ENCODE data around the gene MBNL1.
A peak's percentile ranks its signal among the peaks of the same experiment; 100 is the strongest.
"Not testable (repeated sequence)": the region's sequence is repeated elsewhere in the genome, so short reads cannot be mapped to it uniquely, and the experiment has no call there.

MBNL1 gene

GRCh38 chr3:152359385-152360248 lies 90.9 kb downstream of the MBNL1 start:
- H3K4me3 ChIP-seq (ENCODE audit: low read length), result no peak overlapping the region
- no peaks in the 10 kb centered on the region for H3K27me3 ChIP-seq (ENCODE audit: control insufficient read depth, insufficient read depth, low read length)
- no peak overlapping the region for H3K4me2 ChIP-seq (ENCODE audit: low read length)
- no peak overlapping the region for H3K9ac ChIP-seq (ENCODE audit: low read depth, low read length)
- H3K4me1 ChIP-seq (ENCODE audit: control insufficient read depth, insufficient read depth, low read length), result peaks cover 53% of the 10 kb centered on the region
- H3K36me3 ChIP-seq (ENCODE audit: insufficient read depth, low read length), result peaks cover 4% of the 10 kb centered on the region
- H3K9me3 ChIP-seq (replicated peaks; ENCODE audit: low read length), result no peaks in the 10 kb centered on the region

GRCh38 chr3:152360302-152360701 lies 91.6 kb downstream of the MBNL1 start:
- Histone ChIP-seq H3K9me3 (replicated peaks; ENCODE audit: low read length) (no peaks in the 10 kb centered on the region), H3K27me3 (ENCODE audit: control insufficient read depth, insufficient read depth, low read length) (no peaks in the 10 kb centered on the region), H3K4me1 (ENCODE audit: control insufficient read depth, insufficient read depth, low read length) (peaks cover 48% of the 10 kb centered on the region), H3K36me3 (ENCODE audit: insufficient read depth, low read length) (peaks cover 7% of the 10 kb centered on the region), H3K4me3 (ENCODE audit: low read length) (no peak overlapping the region), H3K4me2 (ENCODE audit: low read length) (no peak overlapping the region), H3K9ac (ENCODE audit: low read depth, low read length) (no peak overlapping the region)

GRCh38 chr3:152360966-152361365 lies 92.2 kb downstream of the MBNL1 start:
- no peak overlapping the region for H3K9ac ChIP-seq (ENCODE audit: low read depth, low read length)
- H3K27me3 ChIP-seq (ENCODE audit: control insufficient read depth, insufficient read depth, low read length), result no peaks in the 10 kb centered on the region
- H3K4me3 ChIP-seq (ENCODE audit: low read length), result no peak overlapping the region
- peaks cover 45% of the 10 kb centered on the region for H3K4me1 ChIP-seq (ENCODE audit: control insufficient read depth, insufficient read depth, low read length)
- H3K9me3 ChIP-seq (replicated peaks; ENCODE audit: low read length), result no peaks in the 10 kb centered on the region
- H3K4me2 ChIP-seq (ENCODE audit: low read length), result no peak overlapping the region
- H3K36me3 ChIP-seq (ENCODE audit: insufficient read depth, low read length), result peaks cover 7% of the 10 kb centered on the region

- Histone ChIP-seq H3K9me3 (replicated peaks; ENCODE audit: low read length) (no peaks in the 10 kb centered on the region), H3K4me2 (ENCODE audit: low read length) (no peak overlapping the region), H3K36me3 (ENCODE audit: insufficient read depth, low read length) (peaks cover 7% of the 10 kb centered on the region), H3K9ac (ENCODE audit: low read depth, low read length) (no peak overlapping the region), H3K4me3 (ENCODE audit: low read length) (no peak overlapping the region), H3K4me1 (ENCODE audit: control insufficient read depth, insufficient read depth, low read length) (peaks cover 46% of the 10 kb centered on the region), H3K27me3 (ENCODE audit: control insufficient read depth, insufficient read depth, low read length) (no peaks in the 10 kb centered on the region)
Observed at GRCh38 chr3:152362086-152362485, 93.4 kb downstream of the MBNL1 start.

- Histone ChIP-seq H3K9ac (ENCODE audit: low read depth, low read length) (no peak overlapping the region), H3K36me3 (ENCODE audit: insufficient read depth, low read length) (peaks cover 7% of the 10 kb centered on the region), H3K4me2 (ENCODE audit: low read length) (no peak overlapping the region)
Observed at GRCh38 chr3:152364237-152364636, 95.5 kb downstream of the MBNL1 start.

GRCh38 chr3:152365126-152365525 lies 96.4 kb downstream of the MBNL1 start:
- no peaks in the 10 kb centered on the region for H3K27me3 ChIP-seq (ENCODE audit: control insufficient read depth, insufficient read depth, low read length)
- H3K36me3 ChIP-seq (ENCODE audit: insufficient read depth, low read length), result peaks cover 7% of the 10 kb centered on the region
- H3K4me1 ChIP-seq (ENCODE audit: control insufficient read depth, insufficient read depth, low read length), result peaks cover 22% of the 10 kb centered on the region
- no peak overlapping the region for H3K9ac ChIP-seq (ENCODE audit: low read depth, low read length)
- H3K9me3 ChIP-seq (replicated peaks; ENCODE audit: low read length), result no peaks in the 10 kb centered on the region
- H3K4me2 ChIP-seq (ENCODE audit: low read length), result no peak overlapping the region
- H3K4me3 ChIP-seq (ENCODE audit: low read length), result no peak overlapping the region

More at GRCh38 chr3:152364237-152364636, 95.5 kb downstream of the MBNL1 start:
- H3K9me3 ChIP-seq (replicated peaks; ENCODE audit: low read length), result no peaks in the 10 kb centered on the region
- H3K4me3 ChIP-seq (ENCODE audit: low read length), result no peak overlapping the region
- peaks cover 31% of the 10 kb centered on the region for H3K4me1 ChIP-seq (ENCODE audit: control insufficient read depth, insufficient read depth, low read length)
- H3K27me3 ChIP-seq (ENCODE audit: control insufficient read depth, insufficient read depth, low read length), result no peaks in the 10 kb centered on the region

- Histone ChIP-seq H3K4me2 (ENCODE audit: low read length) (peak overlapping the region; percentile 21), H3K4me1 (ENCODE audit: control insufficient read depth, insufficient read depth, low read length) (peaks cover 15% of the 10 kb centered on the region), H3K4me3 (ENCODE audit: low read length) (no peak overlapping the region), H3K9me3 (replicated peaks; ENCODE audit: low read length) (no peaks in the 10 kb centered on the region), H3K36me3 (ENCODE audit: insufficient read depth, low read length) (peaks cover 7% of the 10 kb centered on the region), H3K9ac (ENCODE audit: low read depth, low read length) (no peak overlapping the region), H3K27me3 (ENCODE audit: control insufficient read depth, insufficient read depth, low read length) (no peaks in the 10 kb centered on the region)
Observed at GRCh38 chr3:152365766-152366593, 97.3 kb downstream of the MBNL1 start.

- peaks cover 11% of the 10 kb centered on the region for H3K4me1 ChIP-seq (ENCODE audit: control insufficient read depth, insufficient read depth, low read length)
- not testable (repeated sequence) for H3K9ac ChIP-seq (ENCODE audit: low read depth, low read length); H3K4me2 ChIP-seq (ENCODE audit: low read length); H3K4me3 ChIP-seq (ENCODE audit: low read length); H3K9me3 ChIP-seq (replicated peaks; ENCODE audit: low read length); H3K27me3 ChIP-seq (ENCODE audit: control insufficient read depth, insufficient read depth, low read length); H3K36me3 ChIP-seq (ENCODE audit: insufficient read depth, low read length)
Observed at GRCh38 chr3:152367192-152367591, 98.5 kb downstream of the MBNL1 start.

GRCh38 chr3:152372633-152373032 lies 103.9 kb downstream of the MBNL1 start:
- peaks cover 31% of the 10 kb centered on the region for H3K4me1 ChIP-seq (ENCODE audit: control insufficient read depth, insufficient read depth, low read length)
- not testable (repeated sequence) for H3K9me3 ChIP-seq (replicated peaks; ENCODE audit: low read length); H3K27me3 ChIP-seq (ENCODE audit: control insufficient read depth, insufficient read depth, low read length); H3K4me3 ChIP-seq (ENCODE audit: low read length); H3K9ac ChIP-seq (ENCODE audit: low read depth, low read length); H3K36me3 ChIP-seq (ENCODE audit: insufficient read depth, low read length); H3K4me2 ChIP-seq (ENCODE audit: low read length)

- Histone ChIP-seq H3K4me2 (ENCODE audit: low read length) (no peak overlapping the region), H3K9ac (ENCODE audit: low read depth, low read length) (no peak overlapping the region), H3K4me3 (ENCODE audit: low read length) (no peak overlapping the region), H3K36me3 (ENCODE audit: insufficient read depth, low read length) (peaks cover 3% of the 10 kb centered on the region), H3K27me3 (ENCODE audit: control insufficient read depth, insufficient read depth, low read length) (no peaks in the 10 kb centered on the region), H3K4me1 (ENCODE audit: control insufficient read depth, insufficient read depth, low read length) (peaks cover 31% of the 10 kb centered on the region), H3K9me3 (replicated peaks; ENCODE audit: low read length) (no peaks in the 10 kb centered on the region)
Observed at GRCh38 chr3:152373379-152373778, 104.7 kb downstream of the MBNL1 start.

GRCh38 chr3:152374262-152374990 lies 105.7 kb downstream of the MBNL1 start:
- Histone ChIP-seq H3K4me1 (ENCODE audit: control insufficient read depth, insufficient read depth, low read length) (peaks cover 35% of the 10 kb centered on the region), H3K27me3 (ENCODE audit: control insufficient read depth, insufficient read depth, low read length) (no peaks in the 10 kb centered on the region), H3K4me3 (ENCODE audit: low read length) (no peak overlapping the region), H3K36me3 (ENCODE audit: insufficient read depth, low read length) (peaks cover 3% of the 10 kb centered on the region), H3K4me2 (ENCODE audit: low read length) (peak overlapping the region; percentile 36), H3K9ac (ENCODE audit: low read depth, low read length) (no peak overlapping the region), H3K9me3 (replicated peaks; ENCODE audit: low read length) (no peaks in the 10 kb centered on the region)
